HK-2 (cell line): ENCODE results near the gene FGD6.
A peak's percentile ranks its signal among the peaks of the same experiment; 100 is the strongest.
"Not testable (repeated sequence)": the region's sequence is repeated elsewhere in the genome, so short reads cannot be mapped to it uniquely, and the experiment has no call there.

Source experiments
- DNase-seq: peaks from one replicate; pipeline ENCODE4 v3.0.0-alpha.2; 2018; ENCODE audit not compliant: unreplicated experiment

FGD6 gene

GRCh38 chr12:95178136-95178535 lies 39.1 kb downstream of the FGD6 start:
- no peak for DNase-seq

GRCh38 chr12:95177201-95177768 lies 40.0 kb downstream of the FGD6 start:
- DNase-seq = no peak

GRCh38 chr12:95173392-95174251 lies 43.6 kb downstream of the FGD6 start:
- peak; percentile 77 for DNase-seq

- DNase-seq = peak; percentile 63
Measured at GRCh38 chr12:95169368-95169767, 47.9 kb downstream of the FGD6 start.

- DNase-seq = no peak
Measured at GRCh38 chr12:95168746-95169145, 48.5 kb downstream of the FGD6 start.

DNA sequence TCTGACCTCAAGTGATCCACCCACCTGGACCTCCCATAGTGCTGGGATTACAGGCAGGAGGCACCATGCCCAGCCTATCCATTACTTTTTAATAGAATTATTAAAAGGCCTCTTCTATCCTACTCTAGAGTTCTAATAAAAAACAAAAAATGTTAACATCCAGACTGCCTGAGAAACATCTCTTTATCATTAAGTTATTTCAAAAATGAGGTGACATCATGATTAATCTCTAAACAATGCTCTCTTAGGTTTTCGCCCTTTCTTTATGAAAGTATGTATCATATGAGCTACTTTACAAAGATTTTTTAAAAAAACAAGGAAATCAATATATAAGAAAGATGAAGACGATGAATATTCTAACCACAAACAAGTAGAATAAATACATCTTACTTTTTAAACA lies 52.6 kb downstream of the FGD6 start:
- no peak for DNase-seq

DNA sequence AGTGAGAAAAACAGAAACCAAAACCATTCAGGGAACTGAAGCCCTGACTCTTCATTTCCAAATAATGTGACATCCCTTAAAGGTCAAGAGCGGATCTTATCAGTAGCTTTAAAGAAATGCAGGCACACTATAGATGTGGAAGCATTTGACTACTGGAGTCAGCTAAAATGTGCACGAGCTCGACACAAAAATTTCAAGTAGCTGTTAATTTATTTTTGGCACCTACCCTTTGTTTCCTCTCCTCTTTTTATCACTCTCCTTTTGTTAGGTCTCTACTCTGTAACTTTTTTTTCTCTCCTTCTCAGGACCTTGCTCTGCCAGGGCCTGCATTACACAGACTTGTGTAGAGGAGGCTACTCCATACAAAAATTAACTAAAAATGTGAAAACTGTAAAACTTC lies 58.3 kb downstream of the FGD6 start:
- no peak for DNase-seq

DNA sequence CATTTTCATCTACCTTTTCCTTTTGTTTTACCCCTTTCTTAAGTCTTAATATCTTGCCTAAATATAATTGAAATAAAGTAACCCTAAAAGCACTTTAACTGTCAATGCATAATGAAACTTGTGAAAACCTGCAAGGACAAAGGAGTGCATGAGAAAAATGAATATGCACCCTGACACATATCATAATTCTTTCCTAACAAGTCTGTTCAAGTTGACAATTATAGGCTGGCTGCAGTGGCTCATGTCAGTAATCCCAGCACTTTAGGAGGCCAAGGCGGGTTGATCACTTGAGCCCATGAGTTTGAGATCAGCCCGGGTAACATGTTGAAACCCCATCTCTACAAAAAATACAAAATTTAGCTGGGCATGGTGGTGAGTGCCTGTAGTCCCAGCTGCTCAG lies 65.4 kb downstream of the FGD6 start:
- no peak for DNase-seq

- no peak for DNase-seq
Measured at GRCh38 chr12:95151406-95151805, 65.9 kb downstream of the FGD6 start.

- no peak for DNase-seq
Measured at GRCh38 chr12:95150501-95150900, 66.8 kb downstream of the FGD6 start.

GRCh38 chr12:95147866-95148265 lies 69.4 kb downstream of the FGD6 start:
- no peak for DNase-seq

- DNase-seq = no peak
Measured at GRCh38 chr12:95146769-95147168, 70.5 kb downstream of the FGD6 start.

- no peak for DNase-seq
Measured at GRCh38 chr12:95143621-95144205, 73.6 kb downstream of the FGD6 start.

- no peak for DNase-seq
Measured at GRCh38 chr12:95142431-95143151, 74.7 kb downstream of the FGD6 start.

DNA sequence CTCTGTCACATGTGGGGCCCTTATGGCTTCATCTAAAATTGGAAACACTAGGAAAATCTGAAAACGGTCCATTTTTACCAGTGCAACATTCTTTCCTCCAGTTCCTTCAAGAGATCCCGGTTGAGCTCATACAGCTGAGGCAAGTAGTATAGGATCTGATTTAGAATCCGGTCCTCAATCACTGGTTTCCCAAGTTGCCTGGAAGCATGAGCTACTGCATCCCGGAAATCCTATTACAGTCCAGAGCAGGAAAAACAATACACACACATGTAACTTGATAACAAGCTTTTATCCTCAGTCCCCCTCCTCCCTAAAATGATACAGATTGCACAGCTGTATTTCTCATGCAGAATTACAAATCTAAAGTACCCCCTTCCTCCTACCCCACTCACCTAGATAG lies 76.0 kb downstream of the FGD6 start:
- no peak for DNase-seq

- DNase-seq = not testable (repeated sequence)
Measured at GRCh38 chr12:95138031-95138430, 79.2 kb downstream of the FGD6 start.

- DNase-seq = no peak
Measured at GRCh38 chr12:95136598-95136997, 80.7 kb downstream of the FGD6 start.

DNA sequence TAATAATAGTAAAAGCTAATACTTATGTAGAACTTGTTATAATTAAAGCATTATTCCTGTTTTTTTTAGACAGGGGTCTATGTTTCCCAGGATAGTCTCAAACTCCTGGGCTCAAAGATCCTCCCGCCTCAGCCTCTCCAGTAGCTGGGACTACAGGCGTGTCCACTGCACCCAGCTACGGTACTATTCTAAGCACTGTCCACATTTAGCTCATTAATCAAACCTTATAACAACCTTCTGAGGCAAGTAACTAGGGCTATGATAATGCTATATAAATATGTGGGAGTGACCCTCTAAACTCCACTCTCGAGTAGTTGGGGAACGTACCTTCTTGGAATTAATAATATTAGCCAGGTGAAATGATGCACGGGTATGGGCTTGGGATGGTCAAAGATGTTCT lies 83.2 kb downstream of the FGD6 start:
- DNase-seq = no peak

DNA sequence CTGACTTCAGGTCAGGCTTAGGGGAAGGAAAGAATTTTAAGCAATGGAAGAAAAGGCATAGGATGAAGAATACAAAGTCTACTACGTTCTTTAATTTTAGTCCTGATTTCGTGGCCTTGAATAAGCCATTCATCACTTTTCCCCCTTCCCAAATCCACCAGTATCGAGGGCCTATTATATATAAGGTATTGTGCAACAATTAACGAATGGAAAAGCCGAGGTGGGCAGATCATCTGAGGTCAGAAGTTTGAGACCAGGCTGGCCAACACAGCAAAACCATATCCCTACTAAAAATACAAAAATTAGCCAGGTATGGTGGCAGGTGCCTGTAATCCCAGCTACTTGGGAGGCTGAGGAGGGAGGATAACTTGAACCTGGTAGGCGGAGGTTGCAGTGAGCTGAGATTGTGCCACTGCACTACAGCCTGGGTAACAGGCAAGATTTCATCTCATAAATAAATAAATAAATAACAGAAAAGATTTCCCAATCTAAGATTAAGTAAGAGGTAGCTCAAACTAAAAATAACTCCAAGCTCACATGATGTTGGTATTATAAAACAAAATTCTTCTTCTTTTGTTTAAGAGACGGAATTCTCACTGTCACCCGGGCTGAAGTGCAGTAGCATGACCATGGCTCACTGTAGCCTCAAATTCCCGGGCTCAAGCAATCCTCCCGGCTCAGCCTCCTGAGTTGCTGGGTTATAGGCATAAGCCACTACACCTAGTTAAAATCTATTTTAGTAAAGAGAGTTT lies 85.5 kb downstream of the FGD6 start:
- DNase-seq = no peak

GRCh38 chr12:95130096-95130495 lies 87.2 kb downstream of the FGD6 start:
- DNase-seq = no peak

DNA sequence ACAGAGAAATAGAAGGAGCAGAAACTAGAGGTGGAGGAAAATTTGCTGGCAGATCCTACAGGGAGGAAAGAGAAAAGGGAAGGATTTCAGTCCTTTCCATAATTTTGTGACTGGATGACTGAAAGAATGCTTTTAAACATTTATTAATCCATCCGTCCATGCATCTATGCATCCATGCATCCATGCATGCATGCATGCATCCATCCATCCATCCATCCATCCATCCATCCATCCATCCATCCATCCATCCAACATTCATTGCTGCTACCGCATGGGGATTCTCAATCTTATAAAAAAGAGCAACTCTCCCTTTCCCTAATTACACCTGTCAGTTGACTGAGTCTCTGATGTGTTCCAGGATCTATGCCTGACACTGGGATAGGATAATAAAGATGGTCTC lies 88.2 kb downstream of the FGD6 start:
- no peak for DNase-seq

DNA sequence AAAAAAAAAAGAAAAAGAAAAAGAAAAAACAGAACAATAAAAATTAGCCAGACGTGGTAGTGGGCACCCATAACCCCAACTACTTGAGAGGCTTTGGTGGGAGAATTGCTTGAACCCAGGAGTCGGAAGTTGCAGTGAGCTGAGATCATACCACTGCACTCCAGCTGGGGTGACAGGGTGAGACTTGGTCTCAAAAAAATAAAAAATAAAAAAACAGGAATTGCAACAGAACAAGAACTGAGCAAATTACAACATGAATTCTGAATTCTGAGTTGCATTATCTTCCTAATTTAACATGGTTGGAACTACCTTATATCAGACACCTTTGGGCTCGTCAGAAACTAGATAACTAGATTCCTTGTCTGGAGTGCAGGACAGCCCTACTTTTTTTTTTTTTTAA lies 90.5 kb downstream of the FGD6 start:
- no peak for DNase-seq
